HG02852 (cell line): ENCODE results near the gene ZNF793.

ENCODE experiments used
- ATAC-seq: cut with Tn5 transposase; IDR thresholded peaks from one replicate; pipeline ENCODE4 v1.9.1; 2021; ENCODE audit warnings: mild to moderate bottlenecking, moderate library complexity; ENCODE audit not compliant: unreplicated experiment

The ZNF793 gene

DNA sequence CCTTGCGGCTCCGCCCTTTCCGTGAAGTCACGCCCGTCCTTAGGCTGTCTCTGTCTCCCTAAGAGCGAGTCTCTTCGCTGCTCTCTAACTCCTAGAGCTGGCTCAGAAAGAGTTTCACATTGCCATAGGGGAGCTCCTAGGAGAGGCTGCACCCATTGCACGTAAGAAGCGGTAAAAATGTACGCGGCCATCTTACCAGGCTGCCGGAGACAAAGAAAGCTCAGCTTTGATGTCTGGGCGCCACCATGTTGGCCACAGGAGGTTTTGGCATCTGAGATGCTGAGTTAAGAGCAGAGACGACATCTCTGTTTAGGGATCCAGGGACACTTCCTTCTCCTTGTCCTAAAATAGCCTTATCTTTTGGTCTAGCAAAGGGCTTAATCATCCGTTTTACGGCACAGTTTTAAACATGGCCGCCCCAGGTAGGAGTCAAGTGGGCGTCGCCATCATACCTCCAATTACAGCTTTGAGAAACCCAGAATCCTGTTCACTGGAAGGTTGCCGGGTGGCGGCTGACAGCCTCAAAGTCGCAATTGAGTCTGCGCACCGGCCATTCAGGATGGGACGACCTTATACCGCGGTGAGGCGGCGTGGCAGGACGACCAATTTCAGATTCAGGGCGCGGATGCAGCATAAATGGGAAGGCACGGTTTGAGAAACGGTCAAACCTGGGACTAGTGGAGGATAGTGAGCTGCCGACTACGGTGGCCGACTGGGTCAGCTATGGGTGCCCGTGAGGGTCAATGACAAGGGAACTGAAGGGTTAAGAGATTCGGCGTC lies at the start of gene ZNF793:
Gene ZNF793, plus strand, starts transcription at position 553 of the 780 bp plus-strand sequence. CDS start 16,501 bp downstream, outside the sequence.
- ATAC-seq = no peak

DNA sequence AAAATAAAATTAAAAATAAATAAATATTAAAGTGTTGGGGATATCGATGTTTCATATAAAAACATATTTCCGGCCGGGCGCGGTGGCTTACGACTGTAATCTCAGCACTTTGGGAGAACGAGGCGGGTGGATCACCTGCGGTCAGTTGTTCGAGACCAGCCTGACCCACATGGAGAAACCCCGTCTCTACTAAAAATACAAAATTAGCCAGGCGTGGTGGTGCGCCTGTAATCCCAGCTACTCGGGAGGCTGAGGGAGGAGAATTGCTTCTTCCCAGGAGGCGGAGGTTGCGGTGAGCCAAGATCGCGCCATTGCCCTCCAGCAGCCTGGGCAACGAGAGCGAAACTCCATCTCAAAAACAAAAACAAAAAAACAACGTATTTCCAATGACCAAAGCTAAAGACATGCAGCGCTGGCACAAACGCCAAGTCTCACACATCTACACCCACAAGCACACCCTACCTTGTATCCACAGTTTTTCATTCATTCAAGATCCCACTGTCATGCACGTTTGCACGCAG lies 40.4 kb upstream of the ZNF793 start:
- ATAC-seq = no peak

DNA sequence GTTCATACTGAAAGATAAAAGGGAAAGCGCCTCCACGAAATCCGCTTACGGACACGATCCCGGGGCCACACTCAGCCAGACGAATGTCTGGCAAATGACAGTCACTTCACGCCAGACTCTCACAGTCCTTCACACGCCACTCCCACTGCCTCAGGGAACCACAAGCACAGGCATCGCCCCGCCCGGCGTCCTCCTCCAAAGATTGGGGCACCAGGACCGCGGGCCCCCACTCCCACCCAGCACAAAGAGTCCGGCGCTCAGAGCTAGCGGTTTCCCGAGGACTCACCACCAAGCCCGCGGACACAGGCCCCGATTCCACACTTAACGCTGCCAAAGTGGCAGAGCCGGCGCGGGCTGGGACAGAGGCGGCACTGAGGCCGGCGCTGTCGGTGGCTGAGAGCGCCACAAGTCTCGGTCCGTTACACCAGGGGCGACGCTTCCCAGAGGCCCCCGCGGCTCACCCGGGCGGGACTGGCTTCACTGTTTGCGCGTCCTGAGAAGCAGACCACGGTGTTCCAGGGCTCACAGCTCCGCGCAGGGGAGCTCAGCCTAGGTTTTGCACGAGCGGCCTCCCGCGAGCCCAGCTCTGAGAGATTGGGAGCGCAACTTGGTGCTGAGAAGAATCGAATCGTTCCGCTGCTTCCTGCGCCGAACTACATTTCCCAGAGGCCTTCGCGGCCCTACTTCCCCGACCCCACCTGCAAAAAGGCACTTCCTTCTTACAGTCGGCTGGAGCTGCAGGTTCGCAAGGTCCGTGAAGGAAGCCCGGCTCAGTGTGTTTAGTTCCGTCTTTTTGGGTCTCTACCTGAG lies 39.7 kb upstream of the ZNF793 start, which contains the start of gene ZNF569:
Gene ZNF569, minus strand, starts transcription at position 647 of the 810 bp plus-strand sequence. CDS start 22,523 bp downstream, outside the sequence.
- ATAC-seq = peak; percentile 65

DNA sequence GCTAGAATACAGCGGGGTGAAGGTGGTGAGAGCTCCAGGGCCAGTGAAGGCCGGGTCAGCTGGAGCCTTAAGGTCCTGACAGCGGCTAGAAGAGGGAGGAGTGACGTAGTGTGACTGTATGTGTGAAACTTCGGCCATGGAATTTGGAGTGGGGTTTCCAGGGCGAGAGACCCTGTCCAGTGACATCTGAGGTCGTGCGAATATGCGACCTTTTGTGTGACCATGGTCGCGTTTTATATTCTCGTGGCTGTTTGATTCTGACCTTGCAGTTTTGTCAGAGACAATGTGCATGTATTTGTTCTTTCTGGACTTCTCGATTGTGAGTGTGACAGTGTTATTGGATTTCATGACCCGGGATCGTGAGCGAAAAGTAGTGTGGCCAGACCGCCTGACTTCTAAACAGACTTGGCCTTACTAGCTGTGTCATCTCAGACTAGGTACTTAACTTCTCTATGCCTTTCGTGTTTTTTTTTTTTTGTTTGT lies 39.1 kb upstream of the ZNF793 start:
- ATAC-seq = no peak

DNA sequence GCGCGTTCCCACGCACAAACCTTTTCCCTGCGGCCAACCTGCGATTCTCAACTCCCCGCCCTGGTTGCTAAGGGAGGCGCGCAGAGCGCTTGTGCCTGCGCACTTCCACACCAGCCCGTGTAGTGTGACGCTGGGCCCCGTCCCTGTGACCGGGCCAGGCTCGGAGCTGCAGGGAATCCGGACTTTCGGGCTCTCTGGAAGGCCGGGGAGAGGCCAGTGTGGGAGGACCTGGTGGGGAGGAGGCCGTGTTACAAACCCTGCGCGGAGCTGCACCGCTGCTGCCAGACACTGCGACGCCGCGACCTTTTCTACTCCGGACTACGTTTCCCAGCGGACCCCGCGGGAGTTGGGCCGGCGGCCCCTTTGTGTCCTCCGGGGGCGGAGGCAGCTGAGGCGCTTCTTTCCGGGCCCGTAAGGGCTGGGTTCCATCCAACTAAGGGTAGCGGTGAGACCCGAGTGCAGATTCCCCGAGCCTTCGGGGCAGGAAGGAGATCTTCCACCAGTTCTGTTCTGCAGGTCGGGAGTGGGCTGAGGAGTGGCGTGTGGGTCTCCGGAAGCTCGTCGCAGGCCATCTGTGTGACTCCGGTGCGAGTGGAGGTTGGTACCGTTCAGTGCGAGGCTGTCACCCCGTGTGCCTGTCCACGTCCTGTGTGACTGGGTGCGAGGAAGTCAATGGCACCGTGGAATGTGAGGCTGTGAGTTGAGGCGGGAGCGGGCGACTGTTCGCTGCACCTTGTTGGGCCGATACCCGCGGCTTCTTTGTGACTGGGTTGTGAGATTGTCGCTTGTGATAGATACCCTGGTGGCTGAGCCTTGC lies 37.6 kb upstream of the ZNF793 start, which contains the start of gene ZNF570:
Gene ZNF570, plus strand, starts transcription at position 396 of the 817 bp plus-strand sequence. CDS start 999 bp downstream, outside the sequence.
- ATAC-seq = peak; percentile 59

DNA sequence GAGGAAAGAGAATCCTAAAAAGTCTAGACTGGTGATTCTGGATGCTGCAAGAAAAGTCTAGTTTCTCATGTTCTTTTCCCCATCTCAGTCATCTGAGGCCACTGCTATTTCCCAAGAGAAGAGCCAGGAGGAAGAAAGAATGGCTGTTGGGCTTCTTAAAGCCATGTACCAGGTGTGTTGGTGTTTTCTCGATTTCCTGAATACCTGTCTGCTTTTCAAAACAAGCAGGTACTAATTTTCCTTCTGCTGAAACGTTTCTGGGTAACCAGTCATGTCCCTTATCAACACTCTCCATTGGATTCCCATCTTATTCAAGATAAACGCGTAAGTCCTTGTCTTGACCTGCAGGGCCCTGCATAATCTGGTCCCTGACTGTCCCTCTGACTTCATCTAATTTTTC lies 36.5 kb upstream of the ZNF793 start:
- ATAC-seq = no peak

DNA sequence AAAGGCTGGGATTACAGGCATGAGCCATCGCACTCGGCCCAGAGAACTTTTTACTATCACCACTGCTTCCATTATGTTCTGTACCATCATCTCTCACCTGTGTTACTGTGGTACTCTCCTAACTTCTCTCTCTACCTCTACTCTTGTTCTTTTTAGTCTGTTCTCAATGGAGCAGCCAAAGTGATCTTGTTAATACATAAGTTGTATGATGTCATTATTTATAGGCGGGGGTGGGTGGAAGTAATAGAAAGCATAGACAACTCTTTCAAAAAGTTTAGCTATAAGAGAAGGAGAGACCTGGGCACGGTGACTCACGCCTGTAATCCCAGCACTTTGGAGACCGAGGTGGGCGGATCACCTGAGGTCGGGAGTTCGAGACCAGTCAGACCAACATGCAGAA lies 34.6 kb upstream of the ZNF793 start:
- ATAC-seq = no peak

DNA sequence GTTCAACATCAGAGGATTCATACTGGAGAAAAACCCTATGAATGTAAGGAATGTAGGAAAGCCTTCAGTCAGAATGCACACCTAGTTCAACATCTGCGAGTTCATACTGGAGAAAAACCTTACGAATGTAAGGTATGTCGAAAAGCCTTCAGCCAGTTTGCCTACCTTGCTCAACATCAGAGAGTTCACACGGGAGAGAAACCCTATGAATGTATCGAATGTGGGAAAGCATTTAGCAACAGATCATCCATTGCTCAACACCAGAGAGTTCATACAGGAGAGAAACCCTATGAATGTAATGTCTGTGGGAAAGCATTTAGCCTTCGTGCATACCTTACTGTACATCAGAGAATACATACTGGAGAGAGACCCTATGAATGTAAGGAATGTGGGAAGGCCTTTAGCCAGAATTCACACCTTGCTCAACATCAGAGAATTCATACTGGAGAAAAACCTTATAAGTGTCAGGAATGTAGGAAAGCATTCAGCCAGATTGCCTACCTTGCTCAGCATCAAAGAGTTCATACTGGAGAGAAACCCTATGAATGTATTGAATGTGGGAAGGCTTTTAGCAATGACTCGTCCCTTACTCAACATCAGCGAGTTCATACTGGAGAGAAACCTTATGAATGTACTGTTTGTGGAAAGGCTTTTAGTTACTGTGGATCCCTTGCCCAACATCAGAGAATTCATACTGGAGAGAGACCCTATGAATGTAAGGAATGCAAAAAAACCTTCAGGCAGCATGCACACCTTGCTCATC lies 22.2 kb upstream of the ZNF793 start:
- ATAC-seq = no peak

DNA sequence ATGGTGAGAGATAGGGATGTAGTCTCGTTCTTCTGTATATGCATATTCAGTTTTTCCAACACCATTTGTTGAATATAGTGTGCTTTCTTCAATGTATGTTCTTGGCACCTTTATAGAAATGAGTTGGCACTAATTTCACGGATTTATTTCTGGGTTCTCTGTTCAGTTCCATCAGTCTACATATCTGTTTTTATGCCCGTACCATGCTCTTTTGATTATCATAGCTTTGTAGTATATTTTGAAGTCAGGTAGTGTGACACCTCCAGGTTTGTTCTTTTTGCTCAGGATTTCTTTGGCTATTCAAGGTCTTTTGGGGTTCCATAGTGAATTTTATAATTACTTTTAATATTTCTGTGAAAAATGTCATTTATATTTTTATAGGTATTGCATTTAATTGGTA lies 14.5 kb upstream of the ZNF793 start:
- ATAC-seq = no peak

DNA sequence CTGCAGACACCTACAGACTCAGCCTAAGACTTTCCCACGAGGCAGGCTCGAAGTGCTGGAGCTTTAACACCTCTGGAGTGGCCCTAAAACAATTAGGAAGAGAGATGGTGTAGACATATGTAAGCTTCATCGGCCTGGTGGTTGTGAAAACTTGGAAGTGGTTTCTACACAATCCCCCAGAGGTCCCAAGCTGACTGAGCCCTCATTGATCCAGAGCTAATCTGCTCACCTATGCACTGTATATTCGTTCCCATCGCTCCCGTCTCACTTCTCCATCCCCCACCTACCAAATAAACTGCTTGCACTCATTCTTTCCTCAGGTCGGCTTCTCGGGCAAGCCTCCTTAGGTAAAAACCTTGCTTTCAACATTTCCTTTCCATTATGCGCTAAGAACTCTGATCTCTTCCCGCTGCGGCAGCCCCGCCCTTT lies 767 bp upstream of the ZNF793 start:
- ATAC-seq = no peak

DNA sequence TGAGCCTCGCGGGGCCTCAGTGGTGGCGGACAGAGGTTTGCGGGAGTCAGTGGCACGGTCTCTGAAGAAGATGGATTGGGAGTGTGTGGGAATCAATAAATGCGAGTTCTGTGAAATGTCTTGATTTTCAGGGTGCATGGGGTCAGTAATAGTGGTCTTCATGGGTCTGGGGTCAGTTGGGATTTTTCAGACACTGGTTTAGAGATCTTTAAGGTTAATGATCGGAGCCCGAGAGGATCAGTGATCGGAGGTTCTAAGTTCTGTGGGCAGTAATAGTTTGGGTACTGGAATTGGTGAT lies 377 bp downstream of the ZNF793 start:
- no peak for ATAC-seq

DNA sequence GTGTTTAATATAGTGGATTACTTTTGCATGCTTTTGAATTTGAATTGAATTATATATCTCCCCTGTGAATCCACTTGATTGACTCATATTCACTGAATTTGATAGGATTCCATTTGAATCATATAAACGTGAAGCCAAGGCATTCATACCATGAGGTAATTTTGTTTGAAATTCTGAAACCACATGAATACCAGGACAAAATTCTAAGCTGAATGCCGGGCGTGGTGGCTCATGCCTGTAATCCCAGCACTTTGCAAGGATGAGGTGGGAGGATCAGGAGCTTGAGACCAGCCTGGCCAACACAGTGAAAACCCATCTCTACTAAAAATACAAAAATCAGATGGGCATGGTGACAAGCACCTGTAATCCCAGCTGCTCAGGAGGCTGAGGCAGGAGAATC lies 4.4 kb downstream of the ZNF793 start:
- no peak for ATAC-seq

DNA sequence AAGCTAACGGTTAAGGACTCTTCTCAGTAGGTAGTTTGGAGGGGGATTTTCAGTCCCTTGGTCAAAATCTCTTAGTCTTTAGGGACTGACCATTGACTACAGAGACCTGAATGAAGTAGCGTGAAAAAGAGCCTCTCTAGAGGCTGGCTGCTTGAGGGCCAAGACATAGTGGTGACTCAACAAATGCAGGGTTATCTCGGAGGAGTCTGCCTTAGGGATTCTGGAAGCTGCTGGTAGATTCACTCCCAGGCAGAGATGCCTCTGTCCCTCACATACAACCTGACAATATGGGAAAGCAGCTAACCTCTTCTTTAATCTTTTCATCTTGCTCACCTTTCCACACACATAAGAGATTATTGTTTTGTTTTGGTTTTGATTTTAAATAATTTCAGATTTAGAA lies 5.1 kb downstream of the ZNF793 start:
- no peak for ATAC-seq

DNA sequence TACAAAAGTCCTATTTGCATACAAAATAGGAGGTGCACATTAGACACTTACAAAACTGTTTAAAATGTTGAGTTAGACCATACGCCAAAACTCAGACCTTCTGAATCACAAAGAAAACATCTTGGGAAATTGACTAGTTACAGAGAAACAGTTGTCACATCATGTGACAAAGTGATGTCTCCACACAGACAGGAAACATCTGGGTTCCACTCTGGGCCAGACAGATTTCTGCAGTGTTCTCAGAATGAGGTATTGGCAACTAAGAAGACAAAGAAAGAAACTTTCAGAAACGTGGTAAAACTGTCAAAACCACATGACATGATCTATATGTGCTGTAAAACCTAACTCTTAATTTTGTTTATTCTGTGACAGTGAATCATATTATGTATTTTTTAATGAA lies 6.7 kb downstream of the ZNF793 start:
- no peak for ATAC-seq

DNA sequence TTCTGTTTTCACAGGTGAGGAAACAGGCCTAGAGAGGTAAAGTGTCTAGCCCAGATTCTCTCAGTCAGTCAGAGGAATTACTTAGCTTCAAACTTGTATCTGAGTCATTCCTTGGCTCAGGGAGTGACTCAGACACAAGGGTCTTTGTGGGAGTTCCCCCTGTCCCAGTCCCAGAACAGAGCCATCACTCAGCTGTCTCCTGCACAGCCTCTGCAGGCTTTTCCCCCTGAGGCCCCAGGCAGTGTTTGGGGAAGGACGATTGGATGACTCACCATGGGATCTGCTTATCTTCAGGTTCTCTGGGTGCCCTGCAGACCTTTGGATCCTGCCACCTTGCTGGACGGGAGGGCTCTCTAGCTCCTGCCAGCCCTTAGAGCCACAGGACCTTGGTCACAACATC lies 13.2 kb downstream of the ZNF793 start:
- ATAC-seq = no peak

DNA sequence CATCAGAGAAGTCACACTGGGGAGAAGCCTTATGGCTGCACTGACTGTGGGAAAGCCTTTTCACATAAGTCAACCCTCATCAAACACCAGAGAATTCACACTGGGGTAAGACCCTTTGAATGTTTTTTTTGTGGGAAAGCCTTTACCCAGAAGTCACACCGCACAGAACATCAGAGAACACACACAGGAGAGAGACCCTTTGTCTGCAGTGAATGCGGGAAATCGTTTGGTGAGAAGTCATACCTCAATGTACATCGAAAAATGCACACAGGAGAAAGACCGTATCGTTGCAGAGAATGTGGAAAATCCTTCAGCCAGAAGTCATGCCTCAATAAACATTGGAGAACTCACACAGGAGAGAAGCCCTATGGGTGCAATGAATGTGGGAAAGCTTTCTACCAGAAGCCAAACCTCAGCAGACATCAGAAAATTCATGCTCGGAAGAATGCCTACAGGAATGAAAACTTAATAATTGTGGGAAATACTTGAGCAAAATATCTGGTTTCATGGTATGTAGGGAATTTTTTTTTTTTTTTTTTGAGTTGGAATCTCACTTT lies 30.7 kb downstream of the ZNF793 start:
- ATAC-seq = no peak

DNA sequence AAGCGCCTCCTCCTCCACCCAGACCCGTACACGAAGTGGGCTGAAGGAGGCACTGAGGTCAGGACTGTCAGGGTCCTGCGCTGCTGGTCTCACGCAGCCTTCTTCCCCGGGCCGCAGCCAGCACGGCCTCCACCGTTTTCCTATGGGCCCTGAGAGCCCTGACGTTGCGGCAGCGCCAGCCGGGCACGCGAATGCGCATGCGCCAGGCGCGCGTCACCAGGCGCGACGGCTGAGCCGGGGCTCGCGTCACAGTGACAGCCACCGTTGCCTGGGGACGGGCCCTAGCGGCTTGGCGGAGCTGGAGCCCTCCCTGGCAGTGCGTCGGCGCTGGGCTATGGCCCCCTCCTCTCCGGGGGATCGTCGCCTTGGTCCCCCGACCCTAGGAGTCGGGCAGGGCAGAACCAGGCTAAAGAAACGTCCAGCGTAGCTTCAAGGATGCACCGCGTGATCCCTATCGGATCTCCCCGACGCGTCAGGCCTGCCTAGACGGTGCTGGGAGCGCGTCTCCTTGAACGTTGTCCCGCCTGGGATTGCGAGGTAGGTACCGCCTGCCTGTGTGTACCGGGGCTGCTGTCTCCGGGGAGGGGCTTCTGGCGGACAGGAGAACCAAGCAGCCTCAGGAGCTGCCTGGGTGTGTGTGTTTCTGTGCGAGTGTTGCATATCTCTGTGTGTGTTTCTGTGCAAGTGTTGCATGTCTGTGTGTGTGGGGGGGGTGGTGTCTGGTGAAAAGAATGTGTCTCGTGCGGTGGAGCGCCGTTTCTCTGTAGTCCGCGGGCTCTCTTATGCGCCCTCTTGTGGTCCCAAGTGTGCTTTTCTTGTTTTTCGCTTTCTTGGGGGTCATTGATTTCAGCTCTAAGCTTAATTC lies 44.6 kb downstream of the ZNF793 start:
- ATAC-seq = no peak

DNA sequence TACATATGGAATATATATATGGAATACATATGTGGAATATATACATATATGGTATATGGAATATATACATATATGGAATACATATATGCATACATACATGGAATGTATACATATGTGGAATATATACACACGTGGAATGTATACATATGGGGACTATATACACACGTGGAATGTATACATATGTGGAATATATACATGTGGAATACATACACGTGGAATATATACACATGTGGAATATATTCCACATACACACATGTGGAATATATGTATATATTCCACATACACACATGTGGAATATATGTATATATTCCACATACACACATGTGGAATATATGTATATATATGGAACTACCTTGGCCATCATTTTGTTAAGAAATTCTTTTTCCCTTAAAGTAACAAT lies 56.8 kb downstream of the ZNF793 start:
- ATAC-seq = no peak
